GM12875 (cell line): ENCODE data around the gene TCERG1L.

Source experiments
- H3K4me3 ChIP-seq: one replicate; pipeline ENCODE4 v1.5.1; 2011; ENCODE audit warnings: low read depth, low read length, control low read depth
- CTCF ChIP-seq: IDR thresholded peaks from 2 replicates; pipeline ENCODE4 v1.5.1; 2011; ENCODE audit warnings: low read depth, mild to moderate bottlenecking, control low read depth, inconsistent platforms, low read length, moderate library complexity, borderline replicate concordance; ENCODE audit not compliant: insufficient read depth

The TCERG1L gene

GRCh38 chr10:131310551-131311401 is 745 bp downstream of the TCERG1L start:
- no peak for TF ChIP-seq CTCF
- no peak overlapping the region for H3K4me3 ChIP-seq

GRCh38 chr10:131310142-131310541 is 1.4 kb downstream of the TCERG1L start:
- no peak overlapping the region for H3K4me3 ChIP-seq
- no peak for TF ChIP-seq CTCF

- TF ChIP-seq CTCF, result no peak
- no peak overlapping the region for H3K4me3 ChIP-seq
Measured at GRCh38 chr10:131300508-131300907, 11.0 kb downstream of the TCERG1L start.

GRCh38 chr10:131290781-131291180 is 20.7 kb downstream of the TCERG1L start:
- H3K4me3 ChIP-seq, result no peak overlapping the region
- no peak for TF ChIP-seq CTCF

- no peak overlapping the region for H3K4me3 ChIP-seq
- no peak for TF ChIP-seq CTCF
Measured at GRCh38 chr10:131288648-131289047, 22.9 kb downstream of the TCERG1L start.

- H3K4me3 ChIP-seq, result no peak overlapping the region
- no peak for TF ChIP-seq CTCF
Measured at GRCh38 chr10:131282961-131283360, 28.6 kb downstream of the TCERG1L start.

GRCh38 chr10:131280101-131280500 is 31.4 kb downstream of the TCERG1L start:
- no peak overlapping the region for H3K4me3 ChIP-seq
- TF ChIP-seq CTCF, result no peak
